GM19193 (cell line): Measurements from ENCODE around the gene PTPRD.

Experiments
- POLR2A ChIP-seq: IDR thresholded peaks from 4 replicates; pipeline ENCODE4 v1.6.1; 2011; ENCODE audit not compliant: insufficient read depth, insufficient read length; ENCODE audit errors: extremely low read depth

PTPRD gene

GRCh38 chr9:8450810-8451545, 2161.8 kb downstream of the PTPRD start:
- no peak for TF ChIP-seq POLR2A

- TF ChIP-seq POLR2A = no peak
These were observed 2164.6 kb downstream of the PTPRD start for GRCh38 chr9:8448226-8448625.

DNA sequence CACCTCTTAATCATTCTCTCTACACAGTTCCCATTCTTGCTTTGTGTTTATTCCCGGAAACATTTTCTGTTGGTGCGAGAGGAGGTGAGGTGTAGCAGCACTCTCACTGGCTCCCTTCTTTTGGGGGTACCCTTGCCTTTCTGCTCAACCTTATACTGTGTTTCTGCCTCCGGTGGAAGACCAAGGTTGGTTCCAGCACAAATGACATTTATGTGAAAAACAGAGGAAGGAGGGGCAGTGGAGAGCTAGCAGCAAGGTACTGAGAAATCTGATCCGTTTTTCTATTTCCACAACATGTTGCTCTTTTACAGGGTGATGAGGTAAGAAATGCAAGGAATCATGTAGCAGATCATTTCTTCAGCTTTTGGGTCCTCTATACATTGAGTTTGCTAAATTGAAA, 2165.2 kb downstream of the PTPRD start:
- no peak for TF ChIP-seq POLR2A

GRCh38 chr9:8437876-8438275, 2174.9 kb downstream of the PTPRD start:
- TF ChIP-seq POLR2A = no peak

DNA sequence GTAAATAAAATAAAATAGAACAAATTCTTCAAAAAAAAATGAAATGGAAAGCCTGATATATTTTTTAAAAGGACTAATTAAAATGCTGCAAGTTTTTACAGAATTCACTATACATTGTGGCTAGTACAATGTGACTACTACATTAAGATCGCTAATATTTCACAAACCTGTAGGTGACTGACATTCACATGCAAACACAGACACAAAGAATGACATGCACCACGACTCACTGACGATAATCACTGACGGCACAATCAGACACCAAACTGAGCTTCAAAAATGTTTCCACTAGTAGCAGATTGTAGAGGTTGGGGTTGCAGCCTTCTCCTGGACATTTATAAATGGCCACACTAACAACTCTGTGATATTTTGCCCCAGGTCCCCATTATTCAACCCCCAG, 2175.5 kb downstream of the PTPRD start:
- no peak for TF ChIP-seq POLR2A

- TF ChIP-seq POLR2A = no peak
These were observed 2176.0 kb downstream of the PTPRD start for GRCh38 chr9:8436786-8437185.

DNA sequence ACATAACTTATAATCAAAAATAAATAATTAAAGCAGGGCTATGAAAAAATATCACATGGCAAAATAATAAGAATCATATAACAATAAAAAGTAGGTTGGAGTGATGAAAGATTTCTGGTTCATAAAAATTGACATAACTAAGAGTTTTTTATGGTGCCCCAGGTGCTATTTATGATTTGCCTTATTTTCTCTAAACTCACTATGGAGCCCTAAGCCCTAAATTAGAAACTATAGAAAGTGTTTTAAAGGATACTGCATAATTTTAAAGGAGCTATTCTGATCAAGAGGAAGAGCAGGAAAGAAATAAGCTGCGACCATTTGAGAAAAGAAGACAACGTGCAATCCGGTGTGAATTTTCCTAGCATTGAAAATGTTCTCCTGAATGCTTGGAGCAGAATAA, 2178.2 kb downstream of the PTPRD start:
- no peak for TF ChIP-seq POLR2A

GRCh38 chr9:8432224-8432623, 2180.6 kb downstream of the PTPRD start:
- no peak for TF ChIP-seq POLR2A

GRCh38 chr9:8431505-8431904, 2181.3 kb downstream of the PTPRD start:
- no peak for TF ChIP-seq POLR2A

DNA sequence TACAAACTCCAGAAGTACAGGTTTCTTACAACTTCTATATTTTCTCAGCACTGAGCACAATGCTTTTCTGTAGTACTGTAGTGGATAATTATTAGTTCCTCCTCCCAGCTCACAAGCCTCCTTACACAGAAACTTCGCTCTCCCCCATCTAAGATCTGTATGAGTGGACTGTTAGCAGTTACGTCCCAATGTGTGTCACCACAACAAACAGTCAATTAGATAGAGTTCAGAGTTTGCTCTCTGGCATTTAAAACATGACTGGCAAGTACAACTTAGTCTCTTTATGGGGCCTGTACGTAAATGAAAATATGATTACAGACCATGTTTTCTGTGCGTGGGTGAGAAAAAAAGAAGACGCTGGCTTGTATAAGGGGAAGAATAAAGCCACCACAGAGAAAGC, 2181.9 kb downstream of the PTPRD start:
- no peak for TF ChIP-seq POLR2A

DNA sequence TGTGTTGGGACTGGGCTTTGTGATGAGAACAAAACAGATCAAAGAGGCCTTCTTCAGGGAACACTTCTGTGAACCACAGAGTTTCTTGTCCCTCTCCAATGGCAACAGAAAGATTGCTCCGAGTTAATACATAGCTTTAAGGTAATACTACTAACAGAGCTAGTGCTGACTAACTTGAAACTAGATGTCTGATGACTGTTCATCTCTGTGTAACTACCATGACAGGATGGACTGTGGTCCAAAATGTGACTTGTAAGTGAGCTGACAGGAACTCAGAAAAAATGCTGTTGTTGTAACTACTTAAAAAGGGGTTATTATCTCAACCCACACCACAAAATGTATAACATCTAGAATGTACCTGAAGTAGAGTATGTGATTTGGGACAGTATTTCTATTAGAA, 2183.0 kb downstream of the PTPRD start:
- no peak for TF ChIP-seq POLR2A

GRCh38 chr9:8429157-8429556, 2183.6 kb downstream of the PTPRD start:
- no peak for TF ChIP-seq POLR2A

GRCh38 chr9:8428389-8428788, 2184.4 kb downstream of the PTPRD start:
- TF ChIP-seq POLR2A = no peak

GRCh38 chr9:8424786-8425410, 2187.9 kb downstream of the PTPRD start:
- TF ChIP-seq POLR2A = no peak

- TF ChIP-seq POLR2A = no peak
These were observed 2192.4 kb downstream of the PTPRD start for GRCh38 chr9:8420416-8420815.

- TF ChIP-seq POLR2A = no peak
These were observed 2193.1 kb downstream of the PTPRD start for GRCh38 chr9:8419596-8420275.
